HG03558 (cell line): ENCODE measurements around the gene EXPH5.

Experiments used
- ATAC-seq: cut with Tn5 transposase; IDR thresholded peaks from one replicate; pipeline ENCODE4 v1.9.1; 2021; ENCODE audit warnings: moderate number of reproducible peaks; ENCODE audit not compliant: unreplicated experiment; ENCODE audit errors: extremely low read depth

EXPH5 gene

GRCh38 chr11:108524422-108524821 is 69.1 kb downstream of the EXPH5 start:
- no peak for ATAC-seq

- ATAC-seq: no peak
Measured at GRCh38 chr11:108522318-108522717, 71.2 kb downstream of the EXPH5 start.

GRCh38 chr11:108518581-108518980 is 75.0 kb downstream of the EXPH5 start:
- no peak for ATAC-seq

- ATAC-seq: no peak
Measured at GRCh38 chr11:108516125-108516524, 77.4 kb downstream of the EXPH5 start.

GRCh38 chr11:108512708-108513107 is 80.9 kb downstream of the EXPH5 start:
- no peak for ATAC-seq

- ATAC-seq: no peak
Measured at GRCh38 chr11:108511851-108512474, 81.6 kb downstream of the EXPH5 start.

GRCh38 chr11:108508653-108509593 is 84.6 kb downstream of the EXPH5 start:
- no peak for ATAC-seq

GRCh38 chr11:108501396-108501795 is 92.2 kb downstream of the EXPH5 start:
- ATAC-seq: no peak

GRCh38 chr11:108500721-108501120 is 92.8 kb downstream of the EXPH5 start:
- ATAC-seq: no peak

GRCh38 chr11:108500169-108500568 is 93.4 kb downstream of the EXPH5 start:
- no peak for ATAC-seq

GRCh38 chr11:108498816-108499408 is 94.7 kb downstream of the EXPH5 start:
- ATAC-seq: no peak

- no peak for ATAC-seq
Measured at GRCh38 chr11:108498046-108498815, 95.3 kb downstream of the EXPH5 start, which contains the start of gene POGLUT3. Gene POGLUT3, minus strand, starts transcription at chr11:108498384. Its CDS starts 18 bp downstream, at chr11:108498366.

GRCh38 chr11:108497317-108498045 is 96.1 kb downstream of the EXPH5 start:
- no peak for ATAC-seq

GRCh38 chr11:108496643-108497256 is 96.8 kb downstream of the EXPH5 start:
- no peak for ATAC-seq

GRCh38 chr11:108495326-108495725 is 98.2 kb downstream of the EXPH5 start:
- no peak for ATAC-seq

GRCh38 chr11:108494182-108494581 is 99.4 kb downstream of the EXPH5 start:
- no peak for ATAC-seq

- ATAC-seq: no peak
Measured at GRCh38 chr11:108491936-108492335, 101.6 kb downstream of the EXPH5 start.

- no peak for ATAC-seq
Measured at GRCh38 chr11:108486828-108487227, 106.7 kb downstream of the EXPH5 start.

GRCh38 chr11:108486331-108486730 is 107.2 kb downstream of the EXPH5 start:
- ATAC-seq: no peak
